Activated CD8-positive, alpha-beta memory T cell treated with anti-CD3 and anti-CD28 coated beads for 36 hours (primary cell): ENCODE results near the gene F8A2. TPM values are rescaled to one million over a fixed set of nuclear protein-coding genes. Genes with fewer than 3 reads are reported as not detected.
"Not testable (repeated sequence)": the region's sequence is repeated elsewhere in the genome, so short reads cannot be mapped to it uniquely, and the experiment has no call there.

ENCODE experiments used
- CTCF ChIA-PET: fragments of 350-600 bp; sonication (Branson Sonifier 250); formaldehyde crosslinking; loops from one replicate; lab custom pipeline; 2021; ENCODE audit warnings: antibody characterized with exemption; lab: Charles Lee
- POLR2A ChIA-PET: fragments of 350-600 bp; sonication (Branson Sonifier 250); formaldehyde crosslinking; loops from one replicate; lab custom pipeline; 2021; ENCODE audit warnings: antibody characterized with exemption; lab: Charles Lee
- total RNA-seq, 2 experiments: library from RNA; stranded (reverse); gene quantifications; one replicate each; pipeline ENCODE4 v1.2.3, GENCODE V29; 2021

Gene F8A2
- not detected for total RNA-seq

DNA sequence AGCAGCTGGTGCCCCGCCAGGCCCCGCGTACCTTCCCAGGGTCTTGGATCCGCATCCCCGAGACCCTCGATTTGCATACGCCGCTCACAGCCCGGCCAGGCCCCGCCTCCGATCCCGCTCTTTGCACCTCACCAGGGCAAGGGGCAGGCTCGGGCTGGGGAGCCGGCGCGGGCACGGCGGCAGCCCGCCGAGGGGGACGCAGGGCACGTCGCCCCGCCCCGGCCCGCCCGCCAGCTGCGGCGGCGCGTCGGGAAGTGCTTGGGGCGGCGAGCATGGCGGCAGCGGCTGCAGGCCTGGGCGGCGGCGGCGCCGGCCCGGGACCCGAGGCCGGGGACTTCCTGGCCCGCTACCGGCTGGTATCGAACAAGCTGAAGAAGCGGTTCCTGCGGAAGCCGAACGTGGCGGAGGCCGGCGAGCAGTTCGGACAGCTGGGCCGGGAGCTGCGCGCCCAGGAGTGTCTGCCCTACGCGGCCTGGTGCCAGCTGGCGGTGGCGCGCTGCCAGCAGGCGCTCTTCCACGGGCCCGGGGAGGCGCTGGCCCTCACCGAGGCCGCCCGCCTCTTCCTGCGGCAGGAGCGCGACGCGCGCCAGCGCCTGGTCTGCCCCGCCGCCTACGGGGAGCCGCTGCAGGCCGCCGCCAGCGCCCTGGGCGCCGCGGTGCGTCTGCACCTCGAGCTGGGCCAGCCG lies at the start of gene F8A2:
F8A2 (plus strand) TSS at position 253 of the 686 bp plus-strand sequence; CDS start at position 273, 20 bp downstream.
- CTCF ChIA-PET, POLR2A ChIA-PET: not testable (repeated sequence)

- CTCF ChIA-PET = no interaction called here
- POLR2A ChIA-PET = no interaction called here
Observed at GRCh38 chrX:155333544-155334100, 48.3 kb upstream of the F8A2 start.

DNA sequence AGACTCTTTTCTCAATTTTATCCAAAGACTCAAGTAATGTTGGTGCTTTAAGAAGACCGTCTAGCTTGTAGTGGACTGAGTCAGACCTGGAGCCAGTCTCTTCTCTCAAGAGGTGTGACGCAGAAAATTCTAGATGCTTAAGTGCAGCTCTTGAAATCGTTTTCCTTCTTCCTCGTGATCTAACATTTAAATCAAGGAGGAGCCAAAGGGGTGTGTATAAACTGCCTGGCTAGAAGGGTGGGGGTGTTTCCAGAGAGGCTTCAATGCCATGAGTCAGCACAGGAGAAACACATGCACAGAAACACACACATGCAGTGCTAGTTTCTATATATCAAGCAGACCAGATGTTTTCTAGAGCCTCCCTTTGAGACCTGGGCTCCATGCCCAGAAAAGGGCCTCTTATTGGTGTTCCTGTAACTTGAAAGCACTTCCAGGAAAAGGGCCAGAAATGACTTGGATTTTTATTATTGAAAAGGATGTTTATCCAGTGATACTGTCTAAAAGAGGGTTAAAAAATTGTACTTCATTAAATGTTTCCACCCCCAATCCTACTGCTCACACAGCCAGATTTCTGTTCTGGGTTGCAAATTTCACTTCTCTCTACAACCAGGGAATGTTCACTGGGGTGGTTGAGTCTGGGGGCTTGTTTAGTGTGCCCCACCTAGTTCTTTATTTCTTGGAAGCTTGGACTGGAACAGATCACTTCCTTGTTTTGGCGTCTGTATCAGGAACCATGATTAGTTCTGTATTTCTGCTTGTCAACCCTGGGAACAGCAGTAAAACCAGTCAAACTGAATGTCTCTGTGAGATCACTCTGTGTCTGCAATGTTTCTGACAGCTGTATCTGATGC lies 47.2 kb upstream of the F8A2 start, which contains the start of gene CLIC2:
CLIC2 (minus strand) TSS at position 129 of the 851 bp plus-strand sequence. CDS start 187 bp downstream, outside the sequence.
- ChIA-PET CTCF (interaction anchor here (0.6 kb wide), 1 partner anchor 578 kb away, joined by 3 read pairs; no protein-coding TSS in a partner anchor), POLR2A (no interaction called here)

DNA sequence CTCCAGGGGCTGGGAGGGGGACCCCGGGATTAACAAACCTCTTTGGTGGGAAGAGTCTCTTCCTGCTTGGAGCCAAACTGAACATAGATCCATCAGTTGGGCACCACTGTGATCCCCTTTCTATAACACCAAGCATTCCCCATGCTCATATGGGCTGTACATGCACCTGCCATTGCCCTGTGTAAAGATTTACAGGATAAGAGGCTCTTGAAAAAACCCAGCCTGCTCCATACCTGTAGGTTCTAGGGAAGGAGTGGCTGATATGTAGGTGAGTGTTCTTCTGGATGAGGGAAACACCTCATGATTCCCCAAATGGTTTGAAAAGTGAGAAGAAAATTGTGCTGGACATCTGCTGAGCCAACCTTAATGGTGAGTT lies 46.6 kb upstream of the F8A2 start:
- CTCF ChIA-PET = interaction anchor here (0.6 kb wide), 1 partner anchor 578 kb away, joined by 3 read pairs; no protein-coding TSS in a partner anchor
- POLR2A ChIA-PET = not testable (repeated sequence)

DNA sequence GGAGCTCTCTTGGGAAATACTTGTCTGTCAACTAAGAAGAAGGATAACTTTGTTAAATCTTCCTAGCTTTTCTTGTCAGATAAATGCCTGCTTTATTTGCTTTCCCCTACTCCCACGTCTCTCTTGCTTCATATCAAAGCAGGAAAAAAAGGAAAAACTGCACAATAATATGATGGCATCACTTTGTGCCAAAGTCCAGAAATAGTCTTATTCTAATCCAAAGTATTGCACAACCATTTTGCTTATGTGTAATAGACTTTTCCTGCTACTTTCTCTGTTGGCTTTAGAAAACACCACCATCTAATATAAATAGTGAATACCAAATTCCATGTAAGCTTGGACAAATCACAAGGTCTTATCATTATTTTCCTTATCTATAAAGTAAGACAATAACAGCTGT lies 36.2 kb upstream of the F8A2 start:
- CTCF ChIA-PET, POLR2A ChIA-PET: not testable (repeated sequence)

DNA sequence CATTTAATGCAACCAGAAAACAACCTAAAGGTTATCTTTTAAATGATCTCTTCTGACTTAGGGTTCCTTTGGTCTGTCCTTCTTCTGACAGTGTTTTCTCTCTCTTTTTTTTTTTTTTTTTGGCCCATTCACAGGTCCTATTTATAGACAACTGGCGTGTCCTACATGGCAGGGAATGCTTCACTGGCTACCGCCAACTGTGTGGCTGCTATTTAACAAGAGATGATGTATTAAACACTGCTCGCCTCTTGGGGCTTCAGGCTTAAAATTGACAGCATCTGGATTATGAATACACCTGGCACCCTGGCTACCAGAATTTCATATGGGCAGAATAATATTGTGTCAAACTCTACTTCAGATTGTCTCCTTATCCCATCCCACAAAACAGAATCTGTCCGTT lies 32.4 kb upstream of the F8A2 start:
- CTCF ChIA-PET, POLR2A ChIA-PET: not testable (repeated sequence)

DNA sequence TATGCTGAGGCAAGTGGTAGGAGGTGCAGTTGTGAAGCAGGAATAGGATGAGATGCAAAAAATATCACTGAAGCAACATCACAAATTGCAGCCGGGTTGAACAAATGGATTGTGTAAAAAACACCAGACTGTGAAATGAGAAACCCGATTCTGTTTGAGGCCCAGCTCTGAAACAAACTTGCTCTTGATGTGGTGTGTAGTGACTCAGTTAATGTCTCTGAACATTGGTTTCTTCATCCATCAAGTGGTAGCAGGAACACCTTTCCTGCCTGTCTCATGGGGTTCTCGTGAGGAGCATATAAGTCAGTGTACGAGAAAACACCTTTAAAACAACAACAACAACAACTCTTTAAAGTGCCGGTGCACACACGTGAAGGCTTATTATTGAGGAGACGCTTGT lies 18.2 kb upstream of the F8A2 start:
- POLR2A ChIA-PET, CTCF ChIA-PET: not testable (repeated sequence)

DNA sequence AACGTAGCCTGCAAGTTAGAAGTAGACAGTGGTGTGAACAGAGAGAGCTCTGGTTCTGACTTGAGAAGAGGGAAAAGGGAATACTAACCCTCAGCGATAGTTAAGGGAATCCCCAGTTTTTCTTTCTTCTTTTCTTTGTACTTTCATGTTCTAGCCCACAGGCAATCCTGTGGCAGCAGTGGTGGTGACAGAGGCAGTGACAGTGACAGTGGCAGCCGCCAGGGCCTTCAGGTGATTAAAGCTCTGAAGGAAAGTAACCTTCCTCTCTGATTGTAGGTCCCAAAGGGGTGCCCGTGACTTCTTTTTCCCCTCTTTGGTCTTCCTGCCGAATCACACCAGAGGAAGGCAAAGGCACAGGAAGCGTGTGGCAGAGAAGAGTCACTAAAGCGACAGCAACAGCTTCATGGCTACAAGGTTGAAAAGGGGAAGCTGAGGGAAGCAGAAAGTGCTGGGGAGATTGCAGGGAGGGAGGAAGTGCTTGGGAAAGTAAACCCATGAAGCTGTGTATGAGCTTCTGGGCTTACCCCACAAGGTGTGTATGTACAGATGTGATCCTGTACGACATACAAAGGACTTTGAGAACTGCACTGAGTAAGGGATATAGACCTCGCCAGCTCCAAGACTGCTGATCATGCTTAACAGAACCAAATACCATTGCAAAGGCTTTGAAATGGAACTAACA lies 8.0 kb upstream of the F8A2 start:
- POLR2A ChIA-PET, CTCF ChIA-PET: not testable (repeated sequence)

- POLR2A ChIA-PET, CTCF ChIA-PET: not testable (repeated sequence)
Observed at GRCh38 chrX:155379802-155380201, 2.1 kb upstream of the F8A2 start.

GRCh38 chrX:155382529-155382967 lies 653 bp downstream of the F8A2 start:
- POLR2A ChIA-PET, CTCF ChIA-PET: not testable (repeated sequence)

DNA sequence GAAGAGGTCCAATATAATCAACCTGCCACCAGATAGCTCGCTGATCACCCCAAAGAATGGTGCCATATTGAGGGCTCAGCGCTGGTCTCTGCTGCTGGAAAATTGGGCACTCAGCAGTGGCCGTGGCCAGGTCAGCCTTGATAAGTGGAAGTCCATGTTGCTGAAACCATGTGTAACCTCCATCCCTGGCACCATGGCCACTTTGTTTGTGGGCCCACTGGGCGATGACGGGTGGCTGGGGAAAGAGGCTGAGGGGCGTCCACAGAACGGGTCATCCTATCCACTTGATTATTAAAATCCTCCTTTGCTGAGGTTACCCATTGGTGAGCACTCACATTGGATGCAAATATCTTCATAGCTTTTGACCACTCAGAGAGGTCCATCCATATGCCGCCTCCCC lies 7.7 kb downstream of the F8A2 start:
- POLR2A ChIA-PET = no interaction called here
- CTCF ChIA-PET = no interaction called here

DNA sequence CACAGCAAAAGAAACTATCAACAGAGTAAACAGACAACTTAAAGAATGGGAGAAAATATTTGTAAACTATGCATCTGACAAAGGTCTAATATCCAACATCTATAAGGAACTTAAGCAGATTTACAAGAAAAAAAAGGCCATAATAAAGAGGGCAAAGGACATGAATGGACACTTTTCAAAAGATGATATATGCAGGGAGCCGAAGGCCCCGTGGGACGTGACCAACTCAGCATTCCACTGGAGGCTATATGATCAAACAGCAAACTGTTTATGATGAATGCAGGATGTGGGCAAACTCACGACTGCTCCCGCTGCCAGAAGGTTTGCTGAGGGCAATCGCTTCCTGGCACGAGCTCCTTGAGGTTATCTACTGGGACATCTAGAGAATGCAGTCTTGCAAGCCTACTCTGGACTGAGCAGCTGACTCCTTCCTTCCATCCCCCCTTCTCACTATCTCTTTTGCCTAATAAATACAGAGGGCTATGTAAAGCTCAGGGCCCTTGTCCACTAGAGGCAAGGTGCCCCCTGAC lies 12.9 kb downstream of the F8A2 start:
- POLR2A ChIA-PET, CTCF ChIA-PET: not testable (repeated sequence)

GRCh38 chrX:155406429-155406828 lies 24.5 kb downstream of the F8A2 start:
- CTCF ChIA-PET = no interaction called here
- POLR2A ChIA-PET = no interaction called here

- ChIA-PET CTCF (no interaction called here), POLR2A (no interaction called here)
Observed at GRCh38 chrX:155417769-155418168, 35.9 kb downstream of the F8A2 start.

Other genes starting within 250 kb of the F8A2 start
- 10 to 100 TPM; 77.4 to 80.8 TPM for gene VBP1, start 165.6 kb upstream of the F8A2 start, total RNA-seq
- gene RAB39B, start 117.6 kb upstream of the F8A2 start, total RNA-seq = 10 to 100 TPM; 12.3 to 12.5 TPM
- under 1 TPM; 0.27 to 0.32 TPM for gene CLIC2, start 47.5 kb upstream of the F8A2 start, total RNA-seq
- gene F8A3, start 76.5 kb downstream of the F8A2 start, total RNA-seq = 10 to 100 TPM; 10.4 to 12.2 TPM
- under 1 TPM; 0.11 to 0.19 TPM for gene SPRY3, start 230.5 kb downstream of the F8A2 start, total RNA-seq
- 1 to 10 TPM; 8.5 to 8.9 TPM for gene TMLHE, start 230.9 kb downstream of the F8A2 start, total RNA-seq